GM23338 (cell line): ENCODE data around the gene PROP1. TPM values are rescaled to one million over a fixed set of nuclear protein-coding genes. Genes with fewer than 3 reads are reported as not detected.

ENCODE experiments used
- ATAC-seq: fragments of 200-7000 bp; cut with Tn5 transposase; 3 replicates; pipeline ENCODE4 v1.9.1; 2020
- DNase-seq: peaks from one replicate; pipeline ENCODE4 v3.0.0-alpha.2; 2015; ENCODE audit warnings: low spot score
- H2AFZ ChIP-seq: fragments of 200-600 bp; sonication (generic); 2 replicates; pipeline ENCODE4 v1.8.0; 2016; ENCODE audit warnings: antibody characterized with exemption, mild to moderate bottlenecking, moderate library complexity
- H3F3A ChIP-seq: fragments of 200-600 bp; sonication (generic); replicated peaks from 2 replicates; pipeline ENCODE4 v1.8.0; 2017; ENCODE audit warnings: antibody characterized with exemption, mixed run types, low read depth
- H3K27ac ChIP-seq: fragments of 200-600 bp; sonication (generic); 2 replicates; pipeline ENCODE4 v1.6.1; 2016; ENCODE audit warnings: low read depth
- H3K27me3 ChIP-seq: fragments of 200-600 bp; sonication (generic); 2 replicates; pipeline ENCODE4 v1.8.0; 2016; ENCODE audit warnings: mild to moderate bottlenecking, mixed run types, moderate library complexity; ENCODE audit not compliant: insufficient read depth
- H3K36me3 ChIP-seq: fragments of 200-600 bp; sonication (generic); 2 replicates; pipeline ENCODE4 v1.8.0; 2016; ENCODE audit warnings: mild to moderate bottlenecking; ENCODE audit not compliant: insufficient read depth
- H3K4me1 ChIP-seq: fragments of 200-600 bp; sonication (generic); 2 replicates; pipeline ENCODE4 v1.8.0; 2016; ENCODE audit warnings: mild to moderate bottlenecking, moderate library complexity; ENCODE audit not compliant: insufficient read depth
- H3K4me2 ChIP-seq: fragments of 200-600 bp; sonication (generic); 2 replicates; pipeline ENCODE4 v1.7.1; 2017; ENCODE audit warnings: mixed run types
- H3K4me3 ChIP-seq: fragments of 200-600 bp; sonication (generic); 2 replicates; pipeline ENCODE4 v1.6.1; 2016; ENCODE audit warnings: mixed run types
- H3K79me2 ChIP-seq: fragments of 200-600 bp; sonication (generic); replicated peaks from 2 replicates; pipeline ENCODE4 v1.8.0; 2017; ENCODE audit warnings: mild to moderate bottlenecking; ENCODE audit not compliant: insufficient read depth
- H3K9me2 ChIP-seq: fragments of 200-600 bp; sonication (generic); 2 replicates; pipeline ENCODE4 v1.8.0; 2017; ENCODE audit not compliant: insufficient read depth
- H4K20me1 ChIP-seq: fragments of 200-600 bp; sonication (generic); replicated peaks from 2 replicates; pipeline ENCODE4 v1.8.0; 2017; ENCODE audit warnings: mild to moderate bottlenecking; ENCODE audit not compliant: insufficient read depth
- H3K27ac Mint-ChIP-seq: 2 replicates; pipeline ENCODE4 v1.8.0; 2020; ENCODE audit warnings: inconsistent platforms, mild to moderate bottlenecking, moderate library complexity, mixed read lengths
- H3K27me3 Mint-ChIP-seq: 3 replicates; pipeline ENCODE4 v1.8.0; 2022; ENCODE audit warnings: low read depth, mild to moderate bottlenecking, moderate library complexity, mixed read lengths, inconsistent platforms; ENCODE audit not compliant: insufficient read depth, poor library complexity
- H3K36me3 Mint-ChIP-seq: 3 replicates; pipeline ENCODE4 v1.8.0; 2021; ENCODE audit warnings: low read depth, mild to moderate bottlenecking, inconsistent platforms, moderate library complexity, mixed read lengths
- H3K4me1 Mint-ChIP-seq: 3 replicates; pipeline ENCODE4 v1.8.0; 2020; ENCODE audit warnings: mild to moderate bottlenecking, inconsistent platforms, mixed read lengths
- H3K4me3 Mint-ChIP-seq: 3 replicates; pipeline ENCODE4 v1.8.0; 2021; ENCODE audit warnings: moderate library complexity, mild to moderate bottlenecking, inconsistent platforms, mixed read lengths
- H3K9me3 Mint-ChIP-seq: 3 replicates; pipeline ENCODE4 v1.8.0; 2020; ENCODE audit warnings: moderate library complexity, mild to moderate bottlenecking, inconsistent platforms, mixed read lengths
- CREB1 ChIP-seq: fragments of 250-450 bp; sonication (Bioruptor Pico); IDR thresholded peaks from 2 replicates; pipeline ENCODE4 v1.5.0; 2020; ENCODE audit warnings: low read depth, mild to moderate bottlenecking, moderate library complexity
- CTCF ChIP-seq, 2 experiments: fragments of 200-600 bp in 1 of 2; sonication (generic) in 1 of 2; conservative IDR thresholded peaks; 2 replicates each; pipeline versions ENCODE4 v1.5.1 to v1.6.1; 2016 to 2017; ENCODE audit warnings: antibody characterized with exemption in 2 of 2, low read depth in 2 of 2, mild to moderate bottlenecking in 2 of 2, moderate library complexity in 1 of 2
- EZH2 ChIP-seq: fragments of 200-600 bp; sonication (generic); IDR thresholded peaks from one replicate; pipeline ENCODE4 v1.8.0; 2017; ENCODE audit warnings: antibody characterized with exemption, mild to moderate bottlenecking, low read depth; ENCODE audit not compliant: unreplicated experiment
- EZH2phosphoT487 ChIP-seq: fragments of 200-600 bp; sonication (generic); IDR thresholded peaks from one replicate; pipeline ENCODE4 v1.8.1; 2018; ENCODE audit warnings: antibody characterized with exemption; ENCODE audit not compliant: unreplicated experiment
- JUNB ChIP-seq: IDR thresholded peaks from one replicate; pipeline ENCODE4 v1.6.1; 2016; ENCODE audit warnings: antibody characterized with exemption; ENCODE audit not compliant: unreplicated experiment
- NANOG ChIP-seq: IDR thresholded peaks from 2 replicates; pipeline ENCODE4 v1.6.1; 2016; ENCODE audit warnings: antibody characterized with exemption, borderline replicate concordance
- STAT1 ChIP-seq: IDR thresholded peaks from one replicate; pipeline ENCODE4 v1.6.1; 2016; ENCODE audit warnings: antibody characterized with exemption; ENCODE audit not compliant: unreplicated experiment
- ZNF114 ChIP-seq: fragments of 250-450 bp; sonication (Bioruptor Pico); IDR thresholded peaks from 2 replicates; pipeline ENCODE4 v1.5.0; 2020; ENCODE audit warnings: mild to moderate bottlenecking, moderate library complexity
- ZNF331 ChIP-seq: fragments of 250-450 bp; sonication (Bioruptor Pico); IDR thresholded peaks from 2 replicates; pipeline ENCODE4 v1.5.0; 2020; ENCODE audit warnings: low read depth, mild to moderate bottlenecking, moderate library complexity
- ZNF462 ChIP-seq: fragments of 250-450 bp; sonication (Bioruptor Pico); IDR thresholded peaks from 2 replicates; pipeline ENCODE4 v1.5.0; 2020; ENCODE audit warnings: mild to moderate bottlenecking, moderate library complexity
- polyA plus RNA-seq: library from polyadenylated mRNA; unstranded; fragments of >200 nt; fragmentation: Nextera tagmentation; extraction: Ambion mirVana; gene quantifications from 2 replicates; pipeline ENCODE4 v1.2.1, GENCODE V29; 2016
- total RNA-seq: library from RNA; depleted of rRNA; stranded (reverse); fragments of >200 nt; shearing (Covaris generic); gene quantifications from 2 replicates; pipeline ENCODE4 v1.2.3, GENCODE V29; 2014
- TF ChIP-seq, protein P1 (sequence below): IDR thresholded peaks from one replicate; pipeline ENCODE4 v1.6.1; 2018; ENCODE audit warnings: antibody characterized with exemption; ENCODE audit not compliant: unreplicated experiment

PROP1 gene
- total and polyA plus RNA-seq, 2 experiments from 2014 or later = not detected

DNA sequence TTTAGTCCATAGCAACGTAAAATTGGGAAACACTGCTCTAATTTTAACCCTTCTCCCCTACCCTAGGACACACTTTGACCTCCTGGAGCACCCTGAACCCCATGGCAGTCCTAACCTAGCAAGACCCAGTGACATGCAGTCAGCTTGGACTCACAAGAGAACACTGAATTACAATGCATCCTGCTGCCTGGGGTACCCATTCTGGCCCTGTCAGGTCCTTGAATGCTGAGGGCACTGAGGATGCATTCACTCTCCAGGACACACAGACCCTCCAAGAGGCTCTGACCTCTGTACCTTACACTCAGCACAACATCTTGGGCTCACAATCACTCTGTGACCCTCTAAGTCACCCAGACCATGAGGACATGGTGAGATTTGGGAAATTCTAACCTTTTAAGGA, 1.8 kb upstream of the PROP1 start:
- Histone ChIP-seq H3K9me2 (no peaks in the 10 kb centered on the region; the same call in 1 of the 2 replicates), H4K20me1 (no peaks in the 10 kb centered on the region), H3K4me2 (no peak overlapping the region), H3K36me3 (no peaks in the 10 kb centered on the region), H3K4me1 (peaks cover 6% of the 10 kb centered on the region; the same call in 1 of the 2 replicates), H3K79me2 (no peaks in the 10 kb centered on the region), H3K4me3 (no peak overlapping the region), H3K27ac (no peak overlapping the region), H2AFZ (no peak overlapping the region), H3K27me3 (no peaks in the 10 kb centered on the region), H3F3A (no peaks in the 10 kb centered on the region)
- TF ChIP-seq CTCF (conservative IDR thresholded peaks at IDR 0.05; ENCODE audit: low read depth in 2 of 2) (no peak), EZH2 (no peak), CREB1 (CRISPR knock-in tag) (no peak), ZNF331 (CRISPR knock-in tag) (no peak), STAT1 (no peak), EZH2phosphoT487 (no peak), ZNF462 (no peak), ZNF114 (CRISPR knock-in tag) (no peak), JUNB (no peak), NANOG (no peak)
- TF ChIP-seq, protein P1, sequence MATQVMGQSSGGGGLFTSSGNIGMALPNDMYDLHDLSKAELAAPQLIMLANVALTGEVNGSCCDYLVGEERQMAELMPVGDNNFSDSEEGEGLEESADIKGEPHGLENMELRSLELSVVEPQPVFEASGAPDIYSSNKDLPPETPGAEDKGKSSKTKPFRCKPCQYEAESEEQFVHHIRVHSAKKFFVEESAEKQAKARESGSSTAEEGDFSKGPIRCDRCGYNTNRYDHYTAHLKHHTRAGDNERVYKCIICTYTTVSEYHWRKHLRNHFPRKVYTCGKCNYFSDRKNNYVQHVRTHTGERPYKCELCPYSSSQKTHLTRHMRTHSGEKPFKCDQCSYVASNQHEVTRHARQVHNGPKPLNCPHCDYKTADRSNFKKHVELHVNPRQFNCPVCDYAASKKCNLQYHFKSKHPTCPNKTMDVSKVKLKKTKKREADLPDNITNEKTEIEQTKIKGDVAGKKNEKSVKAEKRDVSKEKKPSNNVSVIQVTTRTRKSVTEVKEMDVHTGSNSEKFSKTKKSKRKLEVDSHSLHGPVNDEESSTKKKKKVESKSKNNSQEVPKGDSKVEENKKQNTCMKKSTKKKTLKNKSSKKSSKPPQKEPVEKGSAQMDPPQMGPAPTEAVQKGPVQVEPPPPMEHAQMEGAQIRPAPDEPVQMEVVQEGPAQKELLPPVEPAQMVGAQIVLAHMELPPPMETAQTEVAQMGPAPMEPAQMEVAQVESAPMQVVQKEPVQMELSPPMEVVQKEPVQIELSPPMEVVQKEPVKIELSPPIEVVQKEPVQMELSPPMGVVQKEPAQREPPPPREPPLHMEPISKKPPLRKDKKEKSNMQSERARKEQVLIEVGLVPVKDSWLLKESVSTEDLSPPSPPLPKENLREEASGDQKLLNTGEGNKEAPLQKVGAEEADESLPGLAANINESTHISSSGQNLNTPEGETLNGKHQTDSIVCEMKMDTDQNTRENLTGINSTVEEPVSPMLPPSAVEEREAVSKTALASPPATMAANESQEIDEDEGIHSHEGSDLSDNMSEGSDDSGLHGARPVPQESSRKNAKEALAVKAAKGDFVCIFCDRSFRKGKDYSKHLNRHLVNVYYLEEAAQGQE = no peak
- DNase-seq (no peak), ATAC-seq (no peak)
- Mint-ChIP-seq H3K4me3 (no peak overlapping the region), H3K36me3 (no peaks in the 10 kb centered on the region), H3K4me1 (peaks cover 16% of the 10 kb centered on the region), H3K9me3 (no peaks in the 10 kb centered on the region), H3K27ac (no peak overlapping the region), H3K27me3 (peaks cover 10% of the 10 kb centered on the region)
